HFFc6 (cell line): ENCODE measurements around the gene BSPRY. TPM values are rescaled to one million over a fixed set of nuclear protein-coding genes. Genes with fewer than 3 reads are reported as not detected.

Experiments
- DNase-seq: peaks from one replicate; pipeline ENCODE4 v3.0.0-alpha.2; 2018
- H3K27ac Mint-ChIP-seq: 2 replicates; pipeline ENCODE4 v1.8.0; 2020; ENCODE audit warnings: mild to moderate bottlenecking, mixed read lengths
- H3K27me3 Mint-ChIP-seq: 2 replicates; pipeline ENCODE4 v1.8.0; 2021; ENCODE audit warnings: mild to moderate bottlenecking, moderate library complexity, mixed read lengths; ENCODE audit not compliant: insufficient read depth
- H3K36me3 Mint-ChIP-seq: 2 replicates; pipeline ENCODE4 v1.8.0; 2021; ENCODE audit warnings: low read depth, mixed read lengths
- H3K4me1 Mint-ChIP-seq: 2 replicates; pipeline ENCODE4 v1.8.0; 2020; ENCODE audit warnings: low read depth, mixed read lengths
- H3K4me3 Mint-ChIP-seq: 2 replicates; pipeline ENCODE4 v1.8.0; 2020; ENCODE audit warnings: mild to moderate bottlenecking, moderate library complexity, mixed read lengths
- H3K9me3 Mint-ChIP-seq: 2 replicates; pipeline ENCODE4 v1.8.0; 2020; ENCODE audit warnings: mild to moderate bottlenecking, mixed read lengths
- total RNA-seq, 6 experiments: library from RNA; stranded (reverse); fragmentation: NEBNext Ultra II Directional; extraction: Animal tissue kit (Norgen Biotek cat#: 25700); gene quantifications; 2 replicates in 1 of 6; 3 replicates in 5 of 6; pipeline ENCODE4 v1.2.3, GENCODE V29; 2021
- TF ChIP-seq, protein P1 (sequence below): fragments of 200-600 bp; sonication (generic); IDR thresholded peaks from 2 replicates; pipeline ENCODE4 v1.5.0; 2021; ENCODE audit warnings: antibody characterized with exemption, mild to moderate bottlenecking

BSPRY gene
- total RNA-seq, 6 experiments from 2014 or later: not detected

- DNase-seq: no peak
- TF ChIP-seq, protein P1, sequence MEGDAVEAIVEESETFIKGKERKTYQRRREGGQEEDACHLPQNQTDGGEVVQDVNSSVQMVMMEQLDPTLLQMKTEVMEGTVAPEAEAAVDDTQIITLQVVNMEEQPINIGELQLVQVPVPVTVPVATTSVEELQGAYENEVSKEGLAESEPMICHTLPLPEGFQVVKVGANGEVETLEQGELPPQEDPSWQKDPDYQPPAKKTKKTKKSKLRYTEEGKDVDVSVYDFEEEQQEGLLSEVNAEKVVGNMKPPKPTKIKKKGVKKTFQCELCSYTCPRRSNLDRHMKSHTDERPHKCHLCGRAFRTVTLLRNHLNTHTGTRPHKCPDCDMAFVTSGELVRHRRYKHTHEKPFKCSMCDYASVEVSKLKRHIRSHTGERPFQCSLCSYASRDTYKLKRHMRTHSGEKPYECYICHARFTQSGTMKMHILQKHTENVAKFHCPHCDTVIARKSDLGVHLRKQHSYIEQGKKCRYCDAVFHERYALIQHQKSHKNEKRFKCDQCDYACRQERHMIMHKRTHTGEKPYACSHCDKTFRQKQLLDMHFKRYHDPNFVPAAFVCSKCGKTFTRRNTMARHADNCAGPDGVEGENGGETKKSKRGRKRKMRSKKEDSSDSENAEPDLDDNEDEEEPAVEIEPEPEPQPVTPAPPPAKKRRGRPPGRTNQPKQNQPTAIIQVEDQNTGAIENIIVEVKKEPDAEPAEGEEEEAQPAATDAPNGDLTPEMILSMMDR: no peak
- H3K27ac Mint-ChIP-seq: no peak overlapping the region
- H3K4me1 Mint-ChIP-seq: no peaks in the 10 kb centered on the region
- no peak overlapping the region for H3K4me3 Mint-ChIP-seq
- peaks cover 44% of the 10 kb centered on the region for H3K27me3 Mint-ChIP-seq
- no peaks in the 10 kb centered on the region for H3K36me3 Mint-ChIP-seq
- no peaks in the 10 kb centered on the region for H3K9me3 Mint-ChIP-seq
These were observed 286 bp upstream of the BSPRY start for GRCh38 chr9:113349066-113349444.

GRCh38 chr9:113350107-113350661 is 843 bp downstream of the BSPRY start:
- no peaks in the 10 kb centered on the region for H3K36me3 Mint-ChIP-seq
- H3K4me3 Mint-ChIP-seq: no peak overlapping the region
- no peaks in the 10 kb centered on the region for H3K9me3 Mint-ChIP-seq
- H3K27me3 Mint-ChIP-seq: peaks cover 43% of the 10 kb centered on the region
- H3K4me1 Mint-ChIP-seq: no peaks in the 10 kb centered on the region
- no peak overlapping the region for H3K27ac Mint-ChIP-seq
- TF ChIP-seq, protein P1: no peak
- no peak for DNase-seq

DNA sequence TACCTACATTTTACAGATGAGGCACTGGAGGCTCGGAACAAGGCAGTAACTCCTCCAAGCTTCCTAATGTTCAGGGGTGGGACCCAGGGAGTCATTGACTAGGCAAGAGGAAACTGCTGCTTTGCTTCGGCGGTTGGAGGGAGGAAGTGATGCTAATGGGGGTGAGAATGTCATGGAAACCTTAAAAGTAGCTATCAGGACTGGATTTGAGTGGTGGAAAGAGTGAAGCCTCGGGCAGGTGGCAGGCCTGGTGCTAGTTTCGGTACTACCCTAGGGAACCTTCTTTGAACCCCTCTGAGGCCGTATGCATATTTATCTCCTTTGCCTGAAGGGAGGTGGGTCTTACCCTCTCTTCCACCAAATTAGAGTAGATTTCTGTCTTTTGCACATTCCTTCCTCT is 1.6 kb downstream of the BSPRY start:
- TF ChIP-seq, protein P1: no peak
- Mint-ChIP-seq H3K9me3 (no peaks in the 10 kb centered on the region), H3K27ac (no peak overlapping the region), H3K4me1 (no peaks in the 10 kb centered on the region), H3K4me3 (no peak overlapping the region), H3K36me3 (no peaks in the 10 kb centered on the region), H3K27me3 (peaks cover 46% of the 10 kb centered on the region)
- DNase-seq: no peak

GRCh38 chr9:113352006-113352405 is 2.7 kb downstream of the BSPRY start:
- H3K4me3 Mint-ChIP-seq: no peak overlapping the region
- no peak for DNase-seq
- TF ChIP-seq, protein P1: no peak
- no peaks in the 10 kb centered on the region for H3K4me1 Mint-ChIP-seq
- H3K27me3 Mint-ChIP-seq: peaks cover 53% of the 10 kb centered on the region
- H3K36me3 Mint-ChIP-seq: no peaks in the 10 kb centered on the region
- H3K9me3 Mint-ChIP-seq: no peaks in the 10 kb centered on the region
- no peak overlapping the region for H3K27ac Mint-ChIP-seq

DNA sequence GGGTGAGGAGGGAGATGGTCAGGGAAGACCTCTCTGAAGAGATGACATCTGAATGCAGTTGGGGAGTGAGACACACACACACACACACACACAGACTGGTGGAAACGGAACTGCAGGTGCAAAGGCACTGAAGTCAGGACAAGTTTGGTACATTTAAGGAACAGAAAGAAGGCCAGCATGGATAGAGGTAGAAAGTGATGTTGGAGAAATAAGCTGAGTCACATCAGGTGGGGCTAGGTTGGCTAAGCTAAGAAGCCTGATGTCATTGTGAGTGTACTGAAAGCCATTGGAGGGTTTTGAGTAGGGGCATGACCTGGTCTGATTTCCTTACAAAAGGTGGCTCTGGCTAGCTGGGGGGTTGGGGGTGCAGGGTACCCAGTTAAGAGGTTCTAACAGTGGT is 3.1 kb downstream of the BSPRY start:
- Mint-ChIP-seq H3K36me3 (no peaks in the 10 kb centered on the region), H3K4me3 (no peak overlapping the region), H3K27ac (no peak overlapping the region), H3K9me3 (no peaks in the 10 kb centered on the region), H3K27me3 (peaks cover 49% of the 10 kb centered on the region), H3K4me1 (no peaks in the 10 kb centered on the region)
- TF ChIP-seq, protein P1: no peak
- no peak for DNase-seq
